ENCODE measurements around the gene APCS.

DNA sequence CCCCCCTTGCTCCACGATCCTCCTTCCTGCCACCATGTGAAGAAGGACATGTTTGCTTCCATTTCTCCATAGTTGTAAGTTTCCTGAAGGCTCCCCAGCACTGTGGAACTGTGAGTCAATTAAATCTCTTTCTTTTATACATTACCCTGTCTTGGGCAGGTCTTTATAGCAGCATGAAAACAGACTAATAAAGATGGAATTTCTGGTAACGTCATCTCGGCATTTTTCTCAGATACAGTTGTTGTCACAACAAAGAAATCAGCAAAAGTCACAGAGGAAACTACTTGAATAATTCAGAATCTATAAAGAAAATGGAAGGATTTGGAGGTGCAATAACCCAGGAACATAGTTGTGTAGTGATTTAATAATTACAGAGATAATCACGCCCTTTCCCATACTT, 4.4 kb downstream of the APCS start:
- TF ChIP-seq, protein P1, sequence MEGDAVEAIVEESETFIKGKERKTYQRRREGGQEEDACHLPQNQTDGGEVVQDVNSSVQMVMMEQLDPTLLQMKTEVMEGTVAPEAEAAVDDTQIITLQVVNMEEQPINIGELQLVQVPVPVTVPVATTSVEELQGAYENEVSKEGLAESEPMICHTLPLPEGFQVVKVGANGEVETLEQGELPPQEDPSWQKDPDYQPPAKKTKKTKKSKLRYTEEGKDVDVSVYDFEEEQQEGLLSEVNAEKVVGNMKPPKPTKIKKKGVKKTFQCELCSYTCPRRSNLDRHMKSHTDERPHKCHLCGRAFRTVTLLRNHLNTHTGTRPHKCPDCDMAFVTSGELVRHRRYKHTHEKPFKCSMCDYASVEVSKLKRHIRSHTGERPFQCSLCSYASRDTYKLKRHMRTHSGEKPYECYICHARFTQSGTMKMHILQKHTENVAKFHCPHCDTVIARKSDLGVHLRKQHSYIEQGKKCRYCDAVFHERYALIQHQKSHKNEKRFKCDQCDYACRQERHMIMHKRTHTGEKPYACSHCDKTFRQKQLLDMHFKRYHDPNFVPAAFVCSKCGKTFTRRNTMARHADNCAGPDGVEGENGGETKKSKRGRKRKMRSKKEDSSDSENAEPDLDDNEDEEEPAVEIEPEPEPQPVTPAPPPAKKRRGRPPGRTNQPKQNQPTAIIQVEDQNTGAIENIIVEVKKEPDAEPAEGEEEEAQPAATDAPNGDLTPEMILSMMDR (IDR thresholded peaks at IDR 0.05; ENCODE audit: poor library complexity, severe bottlenecking) = no peak
- TF ChIP-seq POLR2AphosphoS5 (IDR thresholded peaks at IDR 0.05) = no peak
